Placental pericyte (primary cell): ENCODE measurements around the gene GNA12. TPM values are rescaled to one million over a fixed set of nuclear protein-coding genes. Genes with fewer than 3 reads are reported as not detected.

Source experiments
- total RNA-seq: library from RNA; depleted of rRNA; stranded (reverse); fragments of >200 nt; gene quantifications from 2 replicates; pipeline ENCODE4 v1.2.3, GENCODE V29; 2012

The GNA12 gene
- total RNA-seq = 44.1 and 49.9 TPM in 2 replicates

DNA sequence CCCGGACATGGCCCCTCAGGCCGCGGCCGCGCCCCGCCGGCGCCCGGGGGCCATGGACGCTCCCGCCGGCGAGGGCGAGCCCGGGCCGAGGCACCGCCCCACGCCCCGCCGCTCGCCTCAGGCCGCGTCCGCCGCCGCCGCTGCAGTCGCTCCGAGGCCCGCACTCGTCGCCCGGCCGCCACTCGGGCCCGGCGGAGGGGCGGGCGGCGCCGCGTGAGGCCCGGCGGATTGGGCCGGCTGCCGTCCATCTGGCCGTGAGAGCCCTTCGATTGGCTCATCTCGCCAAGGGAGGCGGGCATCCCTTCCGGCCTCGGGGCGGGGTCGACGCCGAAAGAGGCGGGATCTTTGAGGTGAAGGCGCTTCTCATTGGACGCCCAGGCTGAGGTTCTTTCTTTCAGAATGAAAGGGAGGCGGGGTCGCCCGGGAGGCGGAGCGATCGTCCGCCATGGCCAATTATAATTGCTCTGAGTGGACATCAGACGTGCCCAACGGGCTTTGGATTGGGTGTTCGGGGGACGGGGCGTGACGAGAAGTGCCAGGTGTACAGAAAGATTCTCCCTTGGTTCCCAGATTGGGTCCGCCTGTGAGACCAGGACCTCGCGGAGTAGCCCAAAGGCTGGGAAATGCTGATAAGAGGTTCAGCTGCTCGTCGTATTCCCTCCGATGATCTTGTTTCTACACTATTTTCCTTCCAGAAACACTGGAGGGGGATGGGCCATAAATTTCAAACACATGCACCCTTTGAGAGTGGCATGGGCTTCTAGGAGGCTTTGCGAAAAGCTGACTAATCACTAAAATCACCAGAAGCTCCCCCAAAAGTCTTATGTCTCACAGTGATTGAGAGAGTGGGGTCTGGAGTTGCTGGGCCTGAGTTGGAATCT is at the start of gene GNA12:
TSS of gene GNA12 (minus strand) at position 156 of the 881 bp plus-strand sequence. CDS start at position 9, 147 bp downstream.

DNA sequence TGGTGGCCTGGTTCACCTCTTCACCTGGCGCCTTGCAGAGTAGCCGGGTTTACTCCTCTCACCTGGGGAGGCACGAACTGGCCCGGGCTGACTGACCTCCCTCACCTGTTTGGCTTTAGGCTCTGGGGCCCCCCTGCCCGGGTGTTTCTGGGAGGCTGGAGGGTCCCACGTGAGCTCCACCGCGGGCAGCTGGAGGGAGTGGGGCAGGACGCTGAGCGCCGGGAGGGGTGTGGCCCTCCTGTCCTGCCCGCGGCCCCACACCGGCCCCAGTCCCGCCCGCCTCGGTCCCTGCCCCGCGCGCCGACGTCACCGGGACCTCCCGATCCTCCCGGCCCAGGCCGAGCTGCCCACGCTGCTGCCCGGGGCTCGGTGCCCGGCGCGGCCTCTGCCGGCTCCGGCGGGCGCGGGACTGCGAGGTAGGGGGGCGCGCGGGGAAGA is 156.2 kb downstream of the GNA12 start, which contains the start of gene AMZ1:
TSS of gene AMZ1 (plus strand) at position 322 of the 438 bp plus-strand sequence. CDS start 12,250 bp downstream, outside the sequence.

Other genes starting within 250 kb of the GNA12 start
- gene TTYH3, start 212.3 kb downstream of the GNA12 start, total RNA-seq = 51.4 and 93.5 TPM in 2 replicates
- 0.88 and 3.3 TPM in 2 replicates for gene AMZ1, start 156.1 kb downstream of the GNA12 start, total RNA-seq
- 0.88 and 1.0 TPM in 2 replicates for gene CARD11, start 199.6 kb upstream of the GNA12 start, total RNA-seq